Measurements from ENCODE around the gene MRPS10.

The MRPS10 gene

GRCh38 chr6:42217519-42218367 is at the start of gene MRPS10:
MRPS10 (minus strand) TSS chr6:42217861; CDS start chr6:42217849, 12 bp downstream.
- DNase-seq: peak; percentile 96

DNA sequence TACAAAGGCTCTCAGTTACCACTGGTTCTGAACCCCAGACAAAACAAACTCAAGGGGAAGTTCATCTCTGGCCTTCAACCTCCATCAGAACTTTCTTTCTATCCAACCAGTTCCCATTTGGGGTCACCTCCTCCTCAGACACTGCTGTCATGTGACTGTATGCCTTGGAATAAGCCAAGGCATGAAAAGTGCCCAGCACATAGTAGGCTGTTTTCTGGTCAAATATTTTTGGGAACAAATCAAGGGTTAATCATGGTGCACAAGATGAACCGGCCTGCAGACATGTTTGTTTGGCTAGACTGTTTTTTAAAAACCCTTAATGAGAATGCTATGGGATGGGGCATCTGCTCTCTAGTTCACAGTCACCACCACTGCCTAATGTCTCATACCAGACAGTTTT is 48.9 kb upstream of the MRPS10 start:
- DNase-seq: no peak

DNA sequence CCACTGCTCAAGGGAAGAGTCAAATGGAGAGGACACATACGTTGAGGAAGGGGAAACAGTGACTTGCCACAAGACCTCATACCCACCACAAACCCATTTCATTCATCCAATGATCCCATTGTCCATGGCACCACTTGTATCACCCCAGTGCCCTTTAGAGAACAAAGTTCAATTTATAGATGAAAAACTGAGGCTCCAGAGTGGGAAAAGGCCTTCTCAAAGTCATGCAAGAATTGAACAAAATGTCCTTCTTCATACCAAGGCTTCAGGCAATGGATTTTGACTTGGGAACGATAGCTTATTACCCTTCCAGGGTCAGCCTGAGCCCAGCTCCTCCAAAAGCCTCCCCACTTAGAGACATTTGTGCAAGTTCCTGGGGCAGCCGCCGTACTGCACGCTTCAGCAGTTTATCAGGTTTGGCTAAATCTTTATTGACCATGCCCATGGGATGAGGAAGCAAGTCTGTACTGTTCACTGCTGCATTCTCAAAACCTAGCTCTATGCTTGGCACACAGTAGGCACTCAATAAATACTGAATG is 47.3 kb upstream of the MRPS10 start:
- DNase-seq: no peak

- no peak for DNase-seq
Observed at GRCh38 chr6:42264162-42264851, 46.6 kb upstream of the MRPS10 start.

DNA sequence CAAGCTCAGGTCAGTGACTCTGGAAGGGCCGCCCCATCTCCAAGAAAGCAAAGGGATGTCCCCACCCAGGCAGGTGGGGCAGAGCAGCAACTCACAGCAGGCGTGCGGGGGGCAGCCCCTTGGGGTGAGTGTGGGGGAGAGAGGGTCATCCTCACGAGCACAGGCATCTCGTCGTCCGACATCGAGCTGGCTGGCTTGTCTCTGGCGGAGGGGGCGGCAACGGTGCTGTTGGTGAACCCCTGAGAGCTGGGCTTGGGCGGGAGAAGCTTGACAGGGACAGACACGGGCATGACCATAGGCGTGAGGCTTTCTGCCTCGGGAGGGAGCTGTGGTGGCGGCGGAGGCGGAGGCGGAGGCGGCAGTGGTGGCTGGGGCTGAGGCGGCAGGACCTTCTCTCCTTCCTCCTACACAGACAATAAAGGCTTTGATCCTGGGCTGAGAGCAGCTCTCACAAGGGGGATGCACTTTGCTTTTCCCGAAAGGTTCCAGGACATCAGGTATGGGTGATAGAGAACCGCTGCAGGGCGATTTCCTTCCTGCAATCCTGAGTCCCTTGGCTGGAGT is 45.6 kb upstream of the MRPS10 start:
- DNase-seq: no peak

DNA sequence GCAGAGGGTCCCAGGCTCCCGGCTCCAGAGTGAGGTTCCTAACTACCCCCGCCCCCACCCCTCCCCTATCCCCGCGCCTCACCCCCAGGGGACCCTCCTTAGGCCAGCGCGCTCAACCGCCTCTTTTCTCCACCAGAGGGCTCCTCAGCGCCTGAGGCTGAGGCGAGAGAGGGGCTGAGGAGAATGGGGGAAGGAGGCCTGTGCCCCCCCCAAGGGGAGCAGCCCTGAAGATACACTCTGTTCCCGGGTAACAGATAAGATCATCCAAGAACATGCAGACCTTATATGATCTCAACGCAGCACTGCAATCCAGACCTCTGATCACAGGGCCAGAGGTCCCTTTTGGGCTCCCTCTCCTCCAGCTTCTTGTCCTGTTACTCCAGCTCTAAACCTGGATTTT is 43.3 kb upstream of the MRPS10 start:
- no peak for DNase-seq

DNA sequence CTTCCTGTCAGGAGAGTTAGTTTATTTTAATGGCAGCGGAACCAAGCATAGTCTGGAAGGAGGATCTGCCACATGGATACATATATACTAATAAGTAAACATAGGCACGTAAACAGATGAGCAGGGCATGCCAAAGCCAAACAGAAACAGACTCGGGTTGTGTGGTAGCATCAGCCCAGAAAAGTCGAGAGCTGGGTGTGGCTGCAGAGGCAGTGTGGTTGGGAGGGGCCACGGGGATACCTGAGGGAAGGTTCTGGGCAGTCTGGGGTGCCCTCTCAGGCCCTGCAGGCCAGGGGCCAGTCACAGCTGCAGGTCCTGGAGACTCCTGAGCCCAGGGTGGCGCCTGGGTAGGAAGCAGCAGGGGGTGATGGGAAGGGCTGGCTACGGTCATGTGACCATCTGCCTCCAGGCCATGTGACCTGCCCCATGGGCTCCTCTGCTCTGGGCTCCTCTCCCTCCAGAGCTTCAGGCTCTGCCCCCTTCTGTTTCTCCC is 42.8 kb upstream of the MRPS10 start:
- DNase-seq: no peak

DNA sequence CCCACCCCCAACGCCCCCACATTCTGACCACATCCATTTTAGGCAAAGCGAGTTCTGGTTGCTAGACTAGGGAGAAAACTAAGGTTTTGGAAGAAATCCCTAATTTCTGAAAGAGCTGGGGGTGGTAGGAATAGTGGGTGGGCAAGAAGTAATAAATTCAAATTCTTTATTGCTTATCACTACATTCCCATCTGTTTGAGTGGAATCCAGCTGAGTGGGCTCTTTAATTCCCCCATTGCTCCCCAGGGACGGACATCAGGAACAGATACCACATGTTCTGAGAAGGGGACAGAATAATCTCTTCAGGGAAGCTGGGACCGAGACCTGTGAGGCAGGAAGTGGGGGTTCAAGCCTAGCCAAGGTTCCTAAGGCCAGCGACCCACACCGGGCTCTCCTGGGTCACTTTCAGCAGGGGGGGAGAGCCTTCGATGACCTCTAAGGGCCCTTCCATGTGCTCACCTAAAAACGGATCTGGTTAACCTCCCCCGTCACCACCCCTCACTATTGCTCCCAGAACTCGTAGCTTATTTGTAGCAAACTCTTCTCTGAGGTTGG is 42.3 kb upstream of the MRPS10 start:
- DNase-seq: no peak

GRCh38 chr6:42259286-42259685 is 41.6 kb upstream of the MRPS10 start:
- DNase-seq: no peak

DNA sequence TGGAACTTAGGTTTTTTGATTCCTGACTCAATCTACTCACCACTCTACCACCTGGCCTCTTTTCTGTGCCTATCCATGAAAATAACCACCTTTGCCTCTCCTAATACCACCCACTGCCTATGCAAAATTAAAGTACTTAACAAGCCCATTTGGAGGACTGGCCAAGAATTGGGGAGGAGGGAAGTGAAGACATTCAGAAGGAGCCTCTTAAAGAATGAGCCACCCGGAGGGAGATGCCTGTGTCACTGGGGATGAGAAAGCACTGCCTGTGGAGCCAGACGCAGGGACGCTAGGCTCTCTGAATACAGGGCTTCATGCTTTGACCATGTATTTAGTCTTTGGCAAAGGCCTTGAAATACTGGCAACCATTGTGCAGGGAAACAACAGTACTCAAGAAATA is 40.0 kb upstream of the MRPS10 start:
- no peak for DNase-seq

DNA sequence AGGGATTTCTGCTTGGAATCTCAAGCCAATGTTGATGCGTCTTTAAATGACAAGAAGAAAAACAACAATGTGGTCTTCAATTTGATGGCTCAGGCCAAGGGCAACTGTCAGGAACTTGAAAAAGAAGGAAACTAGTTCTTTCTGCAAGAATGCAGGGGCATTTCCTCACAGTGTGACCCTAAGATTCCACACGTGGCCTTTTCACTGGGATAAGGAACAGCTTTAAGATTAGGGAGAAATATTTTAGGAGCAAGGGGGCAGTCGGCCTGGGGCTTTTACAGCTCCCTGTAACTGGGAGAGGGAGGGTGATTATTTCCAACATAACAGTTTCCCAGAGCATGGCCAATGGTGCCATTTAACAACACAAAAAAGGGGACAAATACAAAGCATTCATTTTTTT is 39.4 kb upstream of the MRPS10 start:
- no peak for DNase-seq

DNA sequence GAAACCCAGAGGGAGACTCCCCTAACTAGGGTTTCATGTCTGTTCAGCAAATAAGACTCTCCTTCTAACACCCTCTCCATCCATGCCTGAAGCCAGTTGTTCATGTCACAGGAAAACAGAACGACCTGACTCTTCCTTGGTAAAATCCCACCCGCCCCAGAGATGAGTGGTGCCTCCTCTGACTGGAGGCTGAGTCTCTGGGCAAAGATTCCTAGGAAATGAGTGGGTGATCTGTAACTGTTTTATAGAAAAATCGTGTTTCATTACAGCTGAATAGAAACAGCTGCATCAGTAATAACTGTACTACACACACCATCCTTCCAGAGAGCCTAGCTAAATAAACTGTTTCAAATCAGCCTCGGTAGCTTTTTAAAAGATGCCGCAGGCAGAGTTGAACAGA is 37.4 kb upstream of the MRPS10 start:
- no peak for DNase-seq

DNA sequence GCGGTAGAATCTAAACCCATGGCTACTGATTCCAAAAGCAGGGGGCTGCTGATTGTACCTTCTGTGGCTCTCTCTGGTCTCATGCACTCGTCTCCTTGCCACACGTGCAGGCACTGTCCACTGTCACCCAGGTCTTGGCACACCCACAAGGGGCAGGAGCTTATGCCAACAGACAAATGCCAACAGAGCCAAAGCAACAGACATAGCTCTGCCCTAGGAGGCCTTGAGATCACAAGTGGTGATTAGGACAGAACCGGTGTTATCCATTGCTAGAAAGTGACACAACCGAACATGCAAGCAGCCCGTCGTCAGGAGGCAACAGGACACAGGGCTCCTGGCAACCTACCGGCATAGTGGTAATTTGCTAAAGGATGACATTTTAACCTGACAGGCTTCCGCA is 36.8 kb upstream of the MRPS10 start:
- no peak for DNase-seq

GRCh38 chr6:42251911-42252637 is 34.4 kb upstream of the MRPS10 start:
- no peak for DNase-seq

DNA sequence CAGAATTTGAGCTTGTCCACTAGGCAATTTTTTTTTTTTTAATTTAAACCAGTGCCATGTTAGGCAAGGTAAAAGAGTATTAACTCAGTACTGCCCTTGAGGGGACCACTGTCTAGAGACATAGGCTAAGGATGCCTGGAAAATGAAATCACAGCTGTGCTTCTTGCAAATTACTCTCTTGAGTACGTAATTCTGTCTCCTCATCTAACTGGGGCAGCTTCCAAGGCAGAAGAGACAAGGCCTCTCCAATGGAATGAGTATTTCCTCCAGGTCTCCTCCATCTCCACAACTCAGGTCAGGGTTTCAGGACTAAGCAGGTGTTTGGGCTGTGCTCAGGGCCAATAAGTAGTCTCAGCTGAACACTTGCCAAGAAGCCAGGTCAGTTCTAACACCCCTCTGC is 33.8 kb upstream of the MRPS10 start:
- DNase-seq: no peak

DNA sequence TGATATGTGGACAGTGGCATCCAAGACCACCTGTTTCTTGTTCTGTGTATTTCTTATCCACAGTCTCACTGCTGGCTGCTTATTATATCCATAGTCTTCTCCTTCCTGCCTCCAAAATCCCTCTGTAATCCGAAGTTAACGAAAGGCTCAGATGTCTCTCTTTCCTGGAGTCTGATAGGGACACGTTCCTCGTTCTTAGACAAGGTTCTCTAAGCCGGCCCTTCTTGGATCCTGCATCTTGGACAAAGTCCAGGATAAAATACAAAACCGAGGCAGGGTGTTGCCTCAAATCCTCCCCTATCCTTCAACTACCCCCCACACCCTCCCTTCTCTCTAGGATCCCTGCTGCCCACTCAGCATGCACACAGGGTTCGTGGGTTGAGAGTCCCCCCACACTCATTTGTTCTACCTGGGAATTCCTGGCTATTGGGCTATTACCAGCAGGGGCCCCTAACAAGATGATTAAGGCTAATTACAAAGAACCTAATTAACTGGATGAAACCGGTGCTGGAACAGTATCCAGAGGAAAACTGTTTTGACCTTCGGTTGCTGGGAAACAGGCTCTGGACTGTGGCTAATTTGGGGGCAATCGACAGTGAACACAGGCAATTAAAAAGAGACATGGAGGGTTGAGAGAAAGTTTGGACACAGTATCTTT is 32.7 kb upstream of the MRPS10 start:
- no peak for DNase-seq

- peak; percentile 88 for DNase-seq
Observed at GRCh38 chr6:42249279-42249678, 31.6 kb upstream of the MRPS10 start.

DNA sequence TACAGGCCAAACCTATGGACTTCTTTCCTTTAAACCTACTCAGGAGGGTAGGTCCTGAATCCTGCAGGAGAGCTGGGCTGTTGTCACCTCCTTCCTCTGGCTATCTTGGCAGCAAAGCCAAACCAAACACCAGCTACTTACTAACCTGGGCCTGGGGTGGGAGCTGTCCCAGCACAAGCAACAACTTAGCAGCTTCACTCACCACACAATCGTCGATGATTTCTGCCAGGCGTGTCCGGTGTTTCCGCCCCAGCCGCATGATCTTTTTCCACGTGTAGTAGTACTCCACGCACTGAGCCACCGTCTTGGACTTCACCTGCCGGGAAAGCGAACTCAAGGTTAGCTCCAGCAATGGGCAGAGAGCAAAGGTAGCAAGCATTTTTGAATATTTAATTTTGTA is 25.4 kb upstream of the MRPS10 start:
- no peak for DNase-seq

DNA sequence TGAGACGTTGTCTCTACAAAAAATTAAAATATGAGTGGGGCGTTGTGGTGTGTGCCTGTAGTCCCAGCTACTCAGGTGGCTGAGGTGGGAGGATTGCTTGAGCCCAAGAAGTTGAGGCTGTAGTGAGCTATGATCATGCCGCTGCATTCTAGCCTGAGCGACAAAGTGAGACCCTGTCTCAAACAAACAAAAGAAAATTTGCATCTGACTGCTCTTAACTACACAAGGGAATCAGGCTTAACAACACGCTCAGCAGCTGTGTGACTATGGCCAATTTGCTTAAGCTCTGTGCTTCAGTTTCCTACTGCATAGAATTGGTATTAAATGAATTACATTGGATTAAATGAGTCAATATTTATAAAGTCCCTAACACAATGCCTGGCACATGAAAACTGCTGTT is 24.3 kb upstream of the MRPS10 start:
- no peak for DNase-seq

DNA sequence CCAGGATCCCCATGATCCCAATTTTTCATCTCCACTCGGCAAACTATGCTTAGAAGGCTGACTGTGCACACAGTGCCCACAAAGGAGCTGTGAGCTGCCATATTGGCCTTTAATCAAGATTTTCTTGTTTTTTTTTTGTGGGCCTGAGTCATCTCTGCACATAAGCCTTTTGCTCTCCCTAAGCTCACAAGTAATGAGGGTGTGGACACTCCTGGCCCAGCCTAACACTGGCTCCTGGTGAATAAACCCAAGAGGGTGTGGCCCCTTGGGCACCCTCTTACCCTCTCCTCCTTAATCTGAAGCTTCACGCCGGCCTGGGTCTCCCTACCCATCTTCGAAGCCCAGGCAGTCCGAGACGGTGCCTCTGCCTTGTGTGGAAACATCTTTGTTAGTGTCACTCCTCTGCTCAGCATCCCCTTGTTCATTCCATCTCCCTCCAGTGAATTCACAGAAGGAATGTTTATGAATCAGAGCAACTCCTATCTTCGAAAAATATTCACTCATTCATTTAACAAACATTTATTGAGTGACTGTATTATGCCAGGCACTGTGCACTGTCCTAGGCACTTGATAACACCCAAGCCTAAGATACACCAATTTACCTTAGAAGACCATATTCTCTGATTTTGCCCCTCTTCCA is 22.2 kb upstream of the MRPS10 start:
- DNase-seq: no peak

- DNase-seq: peak; percentile 19
Observed at GRCh38 chr6:42239333-42239732, 21.7 kb upstream of the MRPS10 start.

DNA sequence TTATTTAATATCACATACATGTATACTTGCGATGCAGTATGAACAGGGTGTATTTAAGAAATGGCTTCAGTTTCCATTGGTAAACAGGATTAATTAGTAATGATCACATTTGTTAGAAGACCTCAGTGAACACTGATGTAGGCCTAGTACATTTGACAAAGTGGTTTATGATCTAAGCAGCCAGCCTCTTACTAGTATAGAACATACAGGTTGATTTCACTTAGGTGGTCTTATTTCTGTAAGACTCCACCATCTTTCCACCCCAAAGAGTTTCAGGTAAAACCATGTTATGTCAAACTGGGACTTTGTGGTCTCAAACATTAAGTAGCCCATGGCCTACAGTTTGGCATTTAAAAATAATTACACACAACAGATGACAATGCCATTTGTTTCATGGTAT is 20.2 kb upstream of the MRPS10 start:
- no peak for DNase-seq
